DMS53 treated with DMSO at 0.1 percent for 48 hours (cell line): ENCODE results near the gene GABARAPL1.
"Not testable (repeated sequence)": the region's sequence is repeated elsewhere in the genome, so short reads cannot be mapped to it uniquely, and the experiment has no call there.

Source experiments
- DNase-seq: peaks from one replicate; lab custom pipeline; 2025; ENCODE audit not compliant: unreplicated experiment; lab: John Stamatoyannopoulos, UW

Gene GABARAPL1

GRCh38 chr12:10197879-10198278 is 14.8 kb upstream of the GABARAPL1 start:
- no peak for DNase-seq

GRCh38 chr12:10204495-10204894 is 8.2 kb upstream of the GABARAPL1 start:
- DNase-seq = not testable (repeated sequence)

GRCh38 chr12:10205220-10205807 is 7.4 kb upstream of the GABARAPL1 start:
- no peak for DNase-seq

- no peak for DNase-seq
Measured at GRCh38 chr12:10207136-10207535, 5.5 kb upstream of the GABARAPL1 start.

- DNase-seq = no peak
Measured at GRCh38 chr12:10210225-10210624, 2.5 kb upstream of the GABARAPL1 start.

GRCh38 chr12:10211101-10211939 is 1.4 kb upstream of the GABARAPL1 start:
- DNase-seq = no peak

GRCh38 chr12:10211940-10212738 is 538 bp upstream of the GABARAPL1 start:
- peak; percentile 100 for DNase-seq

GRCh38 chr12:10213168-10214135 is 775 bp downstream of the GABARAPL1 start:
- peak; percentile 76 for DNase-seq

GRCh38 chr12:10214136-10214894 is 1.6 kb downstream of the GABARAPL1 start:
- no peak for DNase-seq

GRCh38 chr12:10214895-10215267 is 2.2 kb downstream of the GABARAPL1 start:
- no peak for DNase-seq

GRCh38 chr12:10215436-10215835 is 2.8 kb downstream of the GABARAPL1 start:
- no peak for DNase-seq

GRCh38 chr12:10215946-10216345 is 3.3 kb downstream of the GABARAPL1 start:
- not testable (repeated sequence) for DNase-seq

- DNase-seq = no peak
Measured at GRCh38 chr12:10218021-10218420, 5.3 kb downstream of the GABARAPL1 start.

- no peak for DNase-seq
Measured at GRCh38 chr12:10220398-10221077, 7.9 kb downstream of the GABARAPL1 start.

GRCh38 chr12:10221846-10222245 is 9.2 kb downstream of the GABARAPL1 start:
- no peak for DNase-seq

- DNase-seq = no peak
Measured at GRCh38 chr12:10223208-10223607, 10.5 kb downstream of the GABARAPL1 start.

GRCh38 chr12:10225426-10225825 is 12.7 kb downstream of the GABARAPL1 start:
- not testable (repeated sequence) for DNase-seq

- DNase-seq = no peak
Measured at GRCh38 chr12:10226086-10226485, 13.4 kb downstream of the GABARAPL1 start.

GRCh38 chr12:10226731-10227130 is 14.1 kb downstream of the GABARAPL1 start:
- DNase-seq = no peak
